GM18861 (cell line): ENCODE measurements around the gene MYO1H.

Experiments used
- ATAC-seq: cut with Tn5 transposase; IDR thresholded peaks from one replicate; pipeline ENCODE4 v1.9.1; 2021; ENCODE audit not compliant: unreplicated experiment

Gene MYO1H

GRCh38 chr12:109448272-109448671 is 100.6 kb downstream of the MYO1H start:
- ATAC-seq = no peak

DNA sequence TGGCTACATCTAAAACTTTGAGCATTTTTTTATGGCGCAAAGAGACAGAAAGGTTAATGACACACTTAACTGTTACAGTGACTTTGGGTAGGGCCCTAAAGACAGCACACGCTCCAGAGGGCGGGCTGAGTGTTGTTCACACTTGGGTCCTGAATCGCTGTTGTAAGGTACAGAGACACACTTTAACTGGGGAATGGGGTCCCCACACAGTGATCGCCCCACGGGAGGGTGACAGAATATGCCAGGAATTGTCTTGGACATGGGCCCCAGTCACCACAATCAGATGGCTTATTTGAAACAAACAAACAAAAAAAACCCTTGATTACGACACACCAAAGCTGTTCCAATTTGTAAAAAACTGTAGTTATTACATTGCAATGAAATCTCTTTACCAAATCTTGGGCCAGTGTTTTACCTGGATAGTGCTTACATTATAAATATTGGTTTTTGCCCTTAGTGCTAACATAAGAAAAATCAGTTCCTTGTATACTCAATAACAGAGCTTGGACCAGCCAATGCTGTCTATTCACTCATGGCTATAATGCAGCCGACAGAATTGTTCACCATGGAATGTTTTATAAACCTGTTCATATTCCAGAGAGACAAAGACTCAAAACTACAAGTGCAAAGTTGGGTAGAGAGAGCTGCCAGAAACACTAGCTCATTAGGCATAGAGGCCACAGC is 101.1 kb downstream of the MYO1H start:
- ATAC-seq = no peak

- no peak for ATAC-seq
Measured at GRCh38 chr12:109449845-109450532, 102.3 kb downstream of the MYO1H start.

DNA sequence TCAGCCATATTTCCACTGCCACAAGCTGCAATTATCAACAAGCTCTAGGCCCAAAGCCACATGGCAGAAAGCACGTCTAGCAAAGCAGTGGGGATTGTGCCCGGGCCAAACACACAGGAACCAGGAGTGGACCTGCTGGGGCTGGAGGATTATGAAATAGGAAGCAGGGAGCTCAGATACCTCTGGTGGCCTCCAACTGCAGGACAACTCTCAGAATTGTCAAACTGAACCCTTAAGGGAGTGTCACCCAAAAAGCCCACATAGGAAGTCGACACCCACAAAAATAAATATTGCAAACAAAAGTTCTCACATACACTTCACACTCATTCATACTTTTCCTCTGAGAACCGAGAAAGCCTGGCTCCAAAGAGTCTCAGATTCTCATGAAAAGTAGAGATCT is 103.3 kb downstream of the MYO1H start:
- ATAC-seq = no peak

DNA sequence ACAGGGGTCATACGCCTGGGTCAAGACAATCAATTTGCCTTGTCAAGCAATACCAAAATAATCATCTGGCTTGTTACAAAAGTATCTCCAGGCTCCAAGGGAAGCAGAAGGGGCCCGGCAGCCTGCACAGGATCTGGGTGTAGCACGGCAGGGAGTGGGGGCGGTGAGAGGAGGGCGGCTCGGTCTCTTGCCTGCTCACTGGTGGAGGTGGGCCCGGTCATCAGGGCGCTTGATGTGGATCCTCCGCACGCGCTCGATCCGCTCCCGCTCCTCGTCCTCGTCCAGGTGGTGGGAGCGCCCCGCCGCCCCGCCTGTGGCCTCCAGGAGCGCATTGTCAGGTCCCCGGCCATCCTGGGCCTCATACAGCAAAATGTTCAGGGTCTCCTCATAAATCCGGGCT is 103.7 kb downstream of the MYO1H start:
- ATAC-seq = no peak

DNA sequence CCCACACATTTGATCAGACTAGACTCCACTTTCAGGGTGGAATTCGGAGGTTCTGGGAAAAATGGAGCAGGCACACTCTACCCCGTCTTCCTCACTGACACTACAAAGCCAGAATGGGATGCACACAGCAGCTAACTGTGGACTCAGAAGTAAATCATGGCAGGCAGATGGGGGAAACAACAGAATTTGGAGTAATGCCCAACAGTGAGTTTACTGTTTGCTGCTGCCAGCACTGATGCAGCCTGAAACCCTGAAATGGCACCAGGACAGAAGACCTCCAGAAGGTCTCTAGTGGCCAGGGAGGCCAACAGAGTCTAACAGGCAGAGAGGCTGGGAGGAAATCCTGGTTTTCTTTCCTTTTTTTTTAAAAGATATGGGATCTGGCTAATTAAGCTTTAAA is 104.8 kb downstream of the MYO1H start:
- ATAC-seq = no peak

- no peak for ATAC-seq
Measured at GRCh38 chr12:109455706-109456105, 108.0 kb downstream of the MYO1H start.

- no peak for ATAC-seq
Measured at GRCh38 chr12:109458086-109458485, 110.4 kb downstream of the MYO1H start.

DNA sequence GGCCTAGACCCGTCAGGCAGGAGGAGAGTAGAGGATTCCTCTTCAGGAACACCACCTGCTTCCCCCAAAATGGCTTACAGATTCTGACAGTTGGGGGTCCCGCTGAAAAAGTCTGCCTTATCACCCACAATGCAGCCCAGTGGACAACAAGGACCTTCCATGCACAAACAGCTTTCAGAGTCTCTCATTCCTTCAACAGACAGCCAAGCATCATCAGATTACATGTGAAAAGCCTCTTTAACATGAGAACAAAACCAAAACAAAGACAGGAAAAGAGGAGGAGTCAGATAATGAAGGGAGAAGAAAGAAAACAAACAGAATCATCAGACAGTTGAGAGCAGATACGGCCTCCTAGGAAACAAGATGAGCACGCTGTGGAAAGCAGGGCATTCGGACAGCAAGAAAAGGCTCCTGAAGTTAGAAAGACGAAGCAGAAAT is 111.1 kb downstream of the MYO1H start:
- no peak for ATAC-seq

DNA sequence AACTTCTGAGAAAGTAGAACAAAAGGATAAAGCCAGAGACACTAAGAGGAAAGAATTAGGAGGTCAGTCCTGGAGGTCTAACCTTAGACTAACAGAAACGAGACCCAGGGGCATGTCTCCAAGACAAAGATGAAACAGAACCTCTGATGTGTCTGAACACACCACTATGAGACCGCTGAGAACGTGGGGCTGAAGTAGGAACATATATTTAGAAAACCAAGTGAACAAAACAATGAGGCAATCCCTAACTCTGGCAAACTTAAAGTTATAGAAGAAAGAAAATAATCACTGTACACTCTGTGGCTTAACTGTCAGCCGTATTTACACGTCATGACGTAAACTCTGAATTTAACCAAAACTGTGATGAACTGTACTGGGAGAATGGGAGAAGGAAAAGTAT is 111.5 kb downstream of the MYO1H start:
- no peak for ATAC-seq

GRCh38 chr12:109460538-109460937 is 112.8 kb downstream of the MYO1H start:
- ATAC-seq = no peak

DNA sequence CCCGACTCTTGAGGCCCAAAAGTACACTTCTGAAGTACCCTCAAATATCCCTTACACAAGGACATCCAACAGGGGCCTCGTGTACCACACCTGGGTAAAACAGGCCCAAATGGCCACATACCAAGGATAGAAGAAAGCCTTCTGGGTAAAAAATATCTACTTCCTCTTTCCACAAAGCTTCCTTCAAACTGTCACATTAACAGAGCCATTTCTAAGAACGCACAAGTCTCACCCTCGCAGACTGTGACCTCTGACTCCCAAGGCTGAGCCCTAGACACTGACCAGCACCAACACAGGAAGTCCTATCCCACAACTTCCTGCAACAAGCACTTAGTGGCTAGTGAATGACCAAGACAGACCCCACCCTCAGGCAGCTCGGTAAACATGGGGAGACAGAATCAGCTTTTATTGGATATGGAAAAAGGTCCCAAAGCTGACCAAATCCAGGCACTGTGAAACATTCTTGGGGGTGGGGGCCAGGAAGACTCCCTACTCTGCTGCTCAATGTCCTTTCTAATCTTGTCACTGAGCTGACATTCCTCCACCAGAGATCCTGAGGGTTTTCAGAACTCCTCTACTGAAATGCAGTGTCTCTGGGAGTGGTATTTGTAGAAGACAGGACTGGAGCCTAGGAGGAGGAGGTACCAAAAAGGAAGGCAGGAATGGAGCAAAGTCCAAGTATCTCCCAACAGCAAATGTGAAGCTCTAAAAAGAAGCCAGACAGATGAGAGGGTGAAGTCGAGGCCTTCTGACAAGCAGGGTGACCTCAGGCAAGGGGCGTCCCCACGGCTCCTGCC is 113.5 kb downstream of the MYO1H start:
- no peak for ATAC-seq

- ATAC-seq = no peak
Measured at GRCh38 chr12:109461846-109462756, 114.4 kb downstream of the MYO1H start.

GRCh38 chr12:109462868-109463692 is 115.4 kb downstream of the MYO1H start:
- ATAC-seq = no peak

- ATAC-seq = no peak
Measured at GRCh38 chr12:109463756-109464155, 116.1 kb downstream of the MYO1H start.

GRCh38 chr12:109464642-109465351 is 117.1 kb downstream of the MYO1H start:
- no peak for ATAC-seq

DNA sequence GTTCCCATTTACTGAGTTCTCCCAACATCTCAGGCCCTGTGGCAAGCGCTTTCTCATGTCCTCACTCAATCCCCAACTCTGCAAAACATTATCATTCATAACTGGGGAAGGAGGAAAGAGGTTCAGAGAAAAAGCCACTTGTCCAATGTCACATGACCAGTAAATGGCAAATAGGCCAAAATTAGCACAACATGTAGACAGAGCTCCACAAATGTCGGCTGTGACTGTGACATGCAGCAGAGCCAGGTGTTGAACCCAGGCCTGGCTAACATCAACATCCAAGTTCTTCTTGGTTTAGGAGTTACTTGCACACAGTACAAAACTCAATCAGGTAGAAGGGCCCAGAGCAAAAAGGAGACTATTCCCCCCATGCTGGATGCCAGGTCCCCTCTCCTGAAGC is 118.6 kb downstream of the MYO1H start:
- no peak for ATAC-seq

DNA sequence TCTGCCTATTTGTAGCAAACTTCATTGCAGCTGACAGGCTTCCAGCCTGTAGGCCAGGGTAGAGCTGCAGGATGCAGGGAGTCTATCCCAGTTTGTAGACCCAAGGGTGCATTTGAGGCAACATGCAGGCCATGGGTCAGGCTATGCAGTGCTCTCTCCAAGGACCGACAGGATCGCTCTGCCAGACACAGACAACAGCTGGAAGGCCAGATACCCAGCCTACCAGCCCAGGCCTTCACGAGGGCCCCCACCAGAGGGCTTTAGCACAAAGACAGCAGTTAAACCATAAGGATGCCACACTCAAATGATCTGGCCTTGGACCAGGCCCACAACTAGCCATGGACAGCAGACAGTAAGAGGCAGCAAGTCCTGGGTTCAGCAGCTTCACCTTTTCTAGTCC is 119.1 kb downstream of the MYO1H start:
- ATAC-seq = no peak

GRCh38 chr12:109467978-109468676 is 120.4 kb downstream of the MYO1H start:
- no peak for ATAC-seq
